Measurements from ENCODE around the gene OSBPL1A.

The OSBPL1A gene

DNA sequence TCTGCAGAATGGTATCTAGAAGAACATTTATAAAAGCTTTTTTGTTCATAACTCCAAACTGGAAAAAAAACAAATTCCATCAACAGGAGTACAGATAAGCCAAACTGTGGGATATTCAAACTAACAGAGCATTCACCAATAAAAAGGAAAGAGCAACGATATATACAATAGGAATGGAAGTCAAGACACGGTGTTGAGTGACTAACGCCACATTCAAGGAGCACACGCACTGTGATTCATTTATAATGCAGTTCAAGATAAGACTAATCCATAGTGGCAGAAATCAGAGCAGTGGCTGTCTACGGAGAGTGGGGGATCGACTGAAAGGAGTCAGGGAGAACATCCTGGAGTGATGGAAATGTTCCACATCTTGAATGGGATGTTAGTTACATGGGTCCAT is 188.1 kb downstream of the OSBPL1A start:
- no peak for DNase-seq

DNA sequence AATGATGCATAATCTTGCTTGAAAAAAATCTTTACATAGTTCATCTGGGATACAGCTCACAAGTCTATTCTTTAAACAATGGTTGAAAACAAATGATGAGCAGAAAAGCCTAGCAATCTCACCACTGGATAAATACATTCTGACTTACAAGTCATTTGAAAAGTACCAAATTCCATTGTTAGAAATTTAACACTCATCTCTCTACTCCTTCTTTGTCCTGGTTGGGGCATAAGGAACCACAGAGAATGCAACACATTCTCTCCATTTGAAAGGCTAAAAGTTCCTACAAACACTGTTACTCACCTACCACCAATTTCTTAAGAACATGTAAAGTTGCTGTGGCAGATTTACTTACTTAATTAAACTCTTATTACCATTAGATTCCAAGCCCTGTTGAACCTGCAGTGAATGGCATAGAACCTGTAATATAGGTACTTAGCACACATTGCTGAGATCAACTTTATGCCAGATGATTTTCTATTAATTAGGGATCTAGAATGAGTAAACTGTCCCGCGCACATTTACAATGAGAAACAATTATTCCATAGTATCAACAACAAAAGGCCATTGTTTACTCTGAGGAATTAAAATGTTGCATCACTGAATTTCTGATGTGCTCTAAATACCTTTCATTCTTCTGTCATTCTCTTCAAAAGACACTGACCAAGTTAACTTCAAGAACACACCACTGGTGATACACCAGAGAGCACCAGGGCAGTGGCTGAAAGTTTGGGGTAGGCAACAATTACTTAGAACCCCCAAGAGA is 189.2 kb downstream of the OSBPL1A start:
- no peak for DNase-seq

DNA sequence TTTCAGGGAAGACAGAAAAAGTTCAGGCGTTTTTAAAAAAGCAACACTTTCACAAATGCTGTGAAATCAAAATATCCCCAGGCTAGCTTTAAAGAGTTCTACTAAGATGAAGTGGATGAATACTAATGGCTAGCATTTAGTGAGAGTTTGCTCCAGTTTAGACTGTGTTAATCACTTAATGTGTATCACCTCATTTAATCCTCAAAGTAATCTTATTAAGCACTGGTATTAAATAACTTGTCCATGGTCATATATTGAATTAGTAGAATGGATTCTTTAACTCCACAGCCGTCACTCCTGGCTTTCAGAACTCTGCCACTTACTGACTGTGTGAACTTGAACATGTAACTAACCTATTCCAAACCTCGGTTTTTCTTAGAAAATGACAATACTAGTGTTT is 192.7 kb downstream of the OSBPL1A start:
- DNase-seq, result no peak

DNA sequence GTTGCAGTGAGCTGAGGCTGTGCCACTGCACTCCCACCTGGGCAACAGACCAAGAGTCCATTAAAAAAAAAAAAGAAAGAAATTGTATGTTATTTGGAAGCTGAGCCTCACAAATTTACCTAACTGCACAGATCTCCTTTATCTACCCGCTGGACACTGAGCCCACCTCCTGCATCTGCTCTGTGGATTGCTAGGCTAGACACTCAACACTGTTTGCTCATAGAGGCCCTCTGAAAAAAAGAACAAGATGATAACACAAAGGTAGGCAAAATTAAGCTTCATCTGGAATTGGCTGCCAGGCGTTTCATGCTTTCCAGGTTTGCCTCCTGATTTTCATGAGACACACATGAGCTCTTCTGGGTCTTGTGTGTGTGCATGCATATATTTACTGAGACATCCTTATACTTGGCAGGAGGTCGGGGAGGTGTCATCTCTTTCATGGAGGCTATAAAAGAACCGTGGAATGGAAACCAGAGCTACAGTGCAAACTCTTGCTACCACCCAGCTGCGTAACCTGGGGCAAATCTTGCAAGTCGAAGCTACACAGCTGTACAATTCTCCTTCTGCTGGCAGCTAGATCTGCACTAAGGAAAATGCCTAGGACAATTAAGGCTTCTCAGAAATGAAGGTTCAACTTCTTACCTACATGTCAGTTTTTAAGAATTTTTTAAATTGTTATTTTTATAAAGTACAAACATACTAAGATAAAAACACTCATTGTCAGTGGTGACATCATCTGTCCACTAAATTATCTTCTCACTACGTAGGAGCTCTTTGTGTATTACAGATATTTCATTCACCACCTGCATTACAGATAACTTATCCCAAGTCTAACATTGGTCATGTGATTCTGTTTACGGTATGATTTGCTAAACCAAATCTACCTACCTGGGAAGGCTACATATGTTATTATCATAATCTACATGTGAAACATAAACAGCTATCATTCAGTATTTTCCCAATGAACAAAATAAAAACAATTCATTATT is 195.6 kb downstream of the OSBPL1A start:
- DNase-seq, result no peak

DNA sequence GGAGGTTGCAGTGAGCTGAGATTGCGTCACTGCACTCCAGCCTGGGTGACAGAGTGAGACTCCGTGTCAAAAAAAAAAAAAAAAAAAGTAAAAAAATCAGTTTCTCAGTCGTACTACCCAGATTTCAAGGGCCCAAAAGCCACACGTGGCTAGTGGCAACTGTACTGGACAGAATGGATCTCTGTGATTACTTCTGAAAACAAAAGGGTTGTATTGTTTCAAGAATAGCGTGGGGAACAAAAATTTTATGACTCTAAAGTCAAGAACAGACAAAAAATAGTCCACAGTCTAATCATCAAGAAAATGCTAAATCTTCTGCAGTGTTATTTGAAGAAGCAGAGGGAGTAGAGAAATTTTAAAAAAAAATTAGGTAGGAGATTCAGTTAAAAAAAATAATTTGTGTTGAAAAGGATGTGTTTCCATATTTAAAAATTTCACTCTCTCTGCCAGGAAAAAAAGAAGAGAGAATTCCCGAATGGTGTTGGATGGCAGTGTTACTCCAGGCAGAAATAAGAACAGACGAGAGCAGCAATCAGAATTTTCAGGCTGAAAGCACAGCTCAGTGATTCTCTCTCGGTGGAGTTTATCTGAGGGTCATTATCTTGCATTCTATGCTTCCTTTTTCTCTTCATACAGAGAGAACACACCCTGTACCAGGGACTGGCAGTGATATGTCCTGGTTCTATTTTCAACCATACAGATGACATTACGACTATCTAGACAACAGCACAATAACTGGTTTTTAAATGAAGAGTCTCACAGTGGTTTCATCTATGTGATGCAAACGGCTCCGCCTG is 196.9 kb downstream of the OSBPL1A start:
- DNase-seq, result no peak

DNA sequence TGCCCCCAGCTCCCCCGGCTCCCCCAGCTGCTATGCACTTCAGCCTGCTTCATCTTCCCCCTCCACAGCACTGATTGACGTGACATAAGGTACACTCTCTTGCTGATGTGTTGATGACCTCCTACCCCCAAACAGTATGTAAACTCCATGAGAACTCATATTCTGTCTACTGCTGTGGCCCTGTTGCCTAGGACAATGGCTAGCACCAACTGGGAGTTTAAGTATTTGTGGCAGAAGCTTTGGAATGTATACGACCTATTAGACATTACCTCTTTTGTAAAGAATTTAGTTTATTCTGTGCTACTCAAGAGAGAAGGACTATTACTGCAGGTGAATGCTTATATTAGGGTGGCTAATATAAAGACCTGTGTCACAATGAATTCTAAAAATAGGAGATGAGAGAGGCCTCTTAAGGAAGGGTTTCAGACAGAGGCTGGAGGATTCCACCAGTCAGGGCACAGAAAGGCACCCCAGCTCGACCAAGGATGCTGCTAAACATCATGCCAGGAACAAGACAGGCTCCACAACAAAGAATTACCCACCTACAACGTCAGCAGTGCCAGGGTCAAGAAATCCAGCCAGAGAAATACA is 198.2 kb downstream of the OSBPL1A start:
- DNase-seq, result no peak

DNA sequence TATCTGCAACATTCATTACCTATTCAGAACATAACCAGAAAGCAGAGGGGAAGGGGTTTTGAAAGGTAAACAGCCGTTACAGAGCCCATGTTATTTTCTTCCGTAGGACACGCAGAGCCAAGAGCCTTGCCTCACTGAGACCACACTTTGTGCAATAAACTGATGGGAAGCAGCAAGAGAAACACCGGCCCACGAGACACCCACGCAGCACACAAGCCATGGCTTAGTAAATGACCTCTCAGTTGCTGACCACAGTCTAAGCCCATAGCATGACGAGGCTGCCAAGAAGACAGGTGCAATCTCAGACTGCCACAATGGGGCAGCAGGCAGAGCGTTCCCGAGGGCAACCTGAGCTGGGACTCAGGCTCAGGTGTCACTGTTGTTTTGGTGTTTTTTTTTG is 199.2 kb downstream of the OSBPL1A start:
- DNase-seq, result no peak

DNA sequence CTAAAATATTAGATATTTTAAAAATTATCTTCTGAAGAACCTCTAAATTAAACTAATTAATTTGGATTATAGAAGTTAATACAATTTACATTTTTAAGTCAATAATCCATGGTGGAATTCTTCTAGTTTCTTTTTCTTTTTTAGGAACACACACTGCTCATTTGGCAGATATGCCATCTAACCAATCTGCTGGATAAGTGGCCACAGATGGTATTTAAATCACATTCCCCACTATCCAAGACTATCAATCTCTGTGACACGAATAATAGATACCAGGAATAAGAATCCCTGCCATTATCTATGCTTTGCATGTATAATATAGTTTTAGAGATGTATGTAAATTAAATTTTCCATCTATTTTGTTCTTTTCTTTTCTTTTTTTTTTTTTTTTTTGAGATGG is 200.2 kb downstream of the OSBPL1A start:
- no peak for DNase-seq

DNA sequence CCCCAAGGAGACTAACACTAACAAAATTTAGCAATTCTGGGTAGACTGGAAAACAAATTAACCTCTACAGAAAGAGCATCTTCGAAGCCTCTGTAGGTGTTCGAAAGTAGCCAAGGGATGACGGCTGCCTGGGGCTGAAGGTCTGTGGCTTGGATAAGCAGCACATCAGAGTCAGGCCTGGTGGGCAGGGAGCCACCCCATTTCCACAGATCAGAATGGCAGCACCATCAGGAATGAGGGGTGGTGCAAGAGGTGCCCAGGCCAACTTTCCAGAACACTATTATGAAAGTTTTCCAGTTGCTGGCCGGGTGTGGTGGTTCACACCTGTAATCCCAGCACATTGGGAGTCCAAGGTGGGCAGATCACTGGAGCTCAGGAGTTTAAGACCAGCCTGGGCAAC is 200.9 kb downstream of the OSBPL1A start:
- no peak for DNase-seq

DNA sequence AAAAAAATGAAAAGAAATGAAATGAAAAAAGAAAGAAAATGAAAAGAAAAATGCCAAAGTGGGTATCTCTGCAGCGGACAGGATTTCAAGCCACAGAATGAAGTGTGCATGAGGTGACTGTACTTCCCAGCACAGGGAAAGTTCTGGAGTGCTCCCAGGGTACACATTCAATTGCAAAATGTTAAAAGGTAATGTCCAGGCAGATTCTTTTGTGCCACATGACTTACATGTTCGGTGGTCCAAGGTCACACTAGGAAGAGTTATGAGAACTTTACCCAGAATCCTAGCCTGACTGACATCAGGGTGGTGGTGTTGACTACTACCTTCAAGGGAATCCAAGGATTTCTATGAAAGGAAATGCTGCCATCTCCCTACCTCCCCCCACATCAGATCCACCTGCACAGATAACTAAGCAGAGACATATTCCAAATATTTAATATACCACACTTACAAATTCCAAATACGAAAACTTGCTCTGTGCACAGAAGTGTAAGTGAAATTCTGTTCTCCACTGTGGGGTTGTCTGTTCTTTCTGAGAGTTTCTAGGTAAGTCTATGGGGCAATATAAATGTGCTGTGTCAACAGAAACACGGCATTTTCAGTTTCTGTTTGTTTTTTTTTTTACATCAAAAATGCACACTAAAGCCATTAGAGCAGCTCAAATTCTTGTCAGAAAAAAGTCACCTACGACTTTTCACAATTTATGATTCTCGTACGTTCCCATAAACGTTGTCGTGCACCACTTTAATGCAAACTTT is 202.1 kb downstream of the OSBPL1A start:
- no peak for DNase-seq

DNA sequence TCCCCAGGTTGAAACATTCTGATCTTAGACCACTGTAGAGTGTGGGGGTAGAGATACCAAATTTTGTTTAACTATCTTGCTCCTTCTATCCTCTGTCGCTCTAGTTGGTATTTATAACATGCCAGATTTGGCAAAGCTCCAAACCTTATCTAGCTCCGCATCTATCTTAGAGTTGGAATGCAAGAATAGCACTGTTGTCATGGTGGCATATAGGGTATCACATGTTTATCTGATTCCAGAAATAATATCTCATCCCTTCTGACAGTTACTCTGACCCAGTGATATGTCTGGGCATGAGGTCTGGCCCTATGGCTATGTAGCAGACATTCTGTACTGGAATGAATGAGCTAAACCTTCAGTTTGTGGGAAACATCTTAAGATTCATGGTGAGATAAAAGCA is 207.0 kb downstream of the OSBPL1A start:
- DNase-seq, result no peak

DNA sequence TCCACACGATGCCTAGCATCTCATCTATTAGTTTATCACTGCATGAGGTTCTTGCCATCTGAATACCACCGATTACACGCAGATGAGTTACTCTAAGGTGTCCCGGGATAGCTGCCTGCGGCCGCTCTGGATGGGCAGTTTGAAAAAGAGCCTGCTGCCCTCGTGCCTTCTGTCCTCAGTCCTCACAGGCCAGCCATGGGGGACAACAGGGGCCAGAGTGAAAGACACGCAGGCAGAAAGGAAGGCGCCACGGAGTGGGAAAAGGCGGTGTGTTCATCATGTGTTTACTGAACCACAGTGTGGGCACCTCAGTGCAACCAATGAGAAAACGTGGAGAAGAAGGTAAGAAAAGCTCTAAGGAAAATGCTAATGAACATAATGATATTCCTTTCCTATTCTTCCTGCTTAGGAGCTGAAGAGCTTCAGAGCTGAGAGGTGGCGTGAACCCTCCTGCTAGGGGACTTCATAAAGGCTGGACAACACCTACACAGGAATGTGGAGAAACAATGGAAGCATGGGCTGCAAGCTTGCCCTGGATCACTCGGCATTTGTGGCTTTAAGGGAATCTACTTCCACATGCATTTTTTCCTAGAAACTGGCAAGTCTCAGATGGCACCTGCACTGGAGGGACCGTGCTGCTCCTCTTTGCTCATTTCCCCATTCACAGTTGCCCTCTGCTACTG is 207.8 kb downstream of the OSBPL1A start:
- DNase-seq, result no peak

DNA sequence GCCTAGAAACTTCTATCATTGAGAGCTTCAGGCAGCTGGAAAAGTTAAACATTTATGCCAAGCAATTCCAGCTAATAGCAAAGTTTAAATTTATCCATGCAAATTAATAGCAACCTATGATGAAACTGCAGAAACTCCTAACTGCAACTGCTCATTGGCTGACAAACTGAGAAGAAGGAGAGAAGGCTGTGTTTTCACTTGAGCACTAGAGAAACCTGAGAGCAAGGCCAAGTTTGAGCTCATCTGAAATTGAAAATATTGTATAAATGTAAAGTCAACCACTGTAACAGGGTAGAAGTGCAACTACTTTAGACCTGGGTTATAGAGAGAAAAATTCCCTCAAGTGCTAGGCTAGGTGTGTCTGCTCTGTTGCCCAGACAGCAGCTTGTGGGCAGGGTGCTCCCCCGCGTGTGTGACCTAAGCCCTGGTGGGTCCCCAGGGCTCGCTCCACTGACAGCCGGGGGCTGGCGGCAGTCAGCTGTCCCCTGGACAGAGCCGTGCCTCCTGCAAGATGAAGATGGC is 208.6 kb downstream of the OSBPL1A start:
- no peak for DNase-seq

DNA sequence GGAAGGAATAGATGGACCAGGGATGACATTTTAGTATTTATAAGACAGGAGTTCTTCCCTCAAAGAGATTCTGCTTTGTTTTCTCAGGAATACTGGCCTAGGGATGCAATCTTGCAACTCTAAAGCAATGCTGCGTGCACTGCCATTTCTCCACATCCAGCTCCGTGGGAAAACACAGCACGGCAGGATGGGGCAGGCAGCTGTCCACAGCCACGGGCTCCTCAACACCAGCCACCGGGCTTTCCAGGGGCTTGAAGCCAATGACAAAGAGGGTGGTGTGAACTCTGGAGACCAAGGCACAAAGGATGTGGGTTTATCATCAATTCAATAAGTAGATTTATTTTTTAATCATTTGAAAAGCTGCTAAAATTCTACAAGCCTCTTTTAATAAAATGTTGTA is 209.5 kb downstream of the OSBPL1A start:
- DNase-seq, result no peak

DNA sequence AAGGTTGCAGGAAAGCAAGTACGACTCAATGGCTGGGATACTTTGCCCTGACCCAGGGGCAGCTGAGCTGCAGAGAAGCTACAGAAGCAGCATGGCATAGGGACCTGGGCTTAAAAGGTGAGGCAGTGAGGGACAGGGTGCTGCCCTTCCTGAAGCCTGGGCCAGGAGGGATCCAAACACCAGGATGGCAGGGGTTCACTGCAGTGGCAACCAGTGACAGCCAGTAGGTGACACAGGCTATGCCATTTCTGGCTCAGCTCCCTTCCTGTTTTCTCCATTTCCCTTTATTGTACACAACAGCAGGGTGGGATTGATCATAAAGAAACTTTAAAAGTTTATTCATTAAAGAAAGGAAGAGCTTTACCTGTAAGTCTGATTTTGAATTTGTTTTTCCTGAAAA is 209.9 kb downstream of the OSBPL1A start:
- DNase-seq, result no peak

DNA sequence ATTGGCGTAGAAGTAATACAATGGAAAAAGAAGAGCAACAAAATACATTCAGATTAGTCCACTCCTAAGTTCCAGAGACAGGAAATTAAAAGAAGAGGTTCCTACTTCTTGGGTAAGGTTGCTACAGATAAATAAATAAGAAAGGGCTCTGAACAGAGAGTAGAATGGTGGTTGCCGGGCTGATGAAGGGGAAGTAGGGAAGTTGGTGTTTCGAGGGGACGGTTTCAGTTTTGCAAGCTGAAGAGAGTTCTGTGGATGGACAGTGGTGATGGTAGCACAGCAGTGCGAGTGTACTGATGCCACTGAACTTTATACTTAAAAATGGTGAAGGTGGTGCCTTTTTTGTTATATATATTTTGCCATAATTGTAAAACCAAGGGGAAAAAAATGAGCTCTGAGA is 210.6 kb downstream of the OSBPL1A start:
- no peak for DNase-seq

DNA sequence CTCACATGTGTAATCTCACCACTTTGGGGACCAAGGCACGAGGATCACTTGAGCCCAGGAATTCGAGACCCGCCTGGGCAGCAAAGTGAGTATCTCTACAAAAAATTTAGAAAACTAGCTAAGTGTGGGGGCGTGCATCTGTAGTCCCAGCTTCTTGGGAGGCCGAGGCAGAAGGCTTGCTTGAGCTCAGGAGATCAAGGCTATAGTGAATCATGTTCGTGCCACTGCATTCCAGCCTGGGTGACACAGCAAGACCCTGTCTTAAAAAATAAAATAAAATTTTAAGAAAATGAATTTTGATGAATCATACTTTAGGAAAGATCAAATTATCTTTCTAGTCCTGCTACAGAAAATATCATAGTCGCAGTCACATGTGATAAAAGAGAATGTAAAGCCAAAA is 211.8 kb downstream of the OSBPL1A start:
- DNase-seq, result no peak

DNA sequence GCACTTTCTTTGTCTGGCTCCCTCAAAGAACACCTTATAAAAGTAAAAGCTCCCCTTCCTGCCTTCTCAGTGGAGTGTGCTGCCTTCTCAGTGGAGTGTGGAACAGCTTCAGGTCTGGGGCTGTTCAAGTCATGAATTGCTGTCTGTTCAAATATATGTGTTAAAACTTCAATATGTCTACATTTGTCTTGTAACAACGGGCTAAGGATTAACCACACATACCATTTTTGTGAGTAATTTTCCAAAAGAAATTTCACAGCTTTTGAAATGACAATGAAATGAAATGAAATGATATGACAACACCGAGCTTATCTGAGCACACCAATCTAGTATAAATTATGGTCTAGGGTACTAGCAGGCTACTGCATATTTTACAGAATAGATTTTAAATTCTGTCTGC is 215.8 kb downstream of the OSBPL1A start:
- DNase-seq, result no peak

DNA sequence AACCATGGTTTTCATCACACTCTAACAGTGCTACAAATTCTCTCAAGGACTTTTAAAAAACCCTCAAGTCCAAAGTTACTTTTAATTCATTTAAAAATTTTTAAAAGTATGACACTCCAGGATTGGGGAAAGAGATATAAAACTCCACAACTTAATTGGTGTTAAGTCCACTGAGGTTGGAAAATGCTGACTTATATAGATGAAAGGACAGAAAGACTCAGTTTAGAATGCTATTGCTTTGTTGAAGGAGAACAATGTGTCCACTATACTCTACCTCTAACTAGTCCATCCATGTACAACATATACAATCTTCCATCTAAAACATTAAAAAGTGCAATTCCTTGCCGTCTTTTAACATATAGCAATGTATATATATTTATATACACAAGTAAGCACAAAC is 217.6 kb downstream of the OSBPL1A start:
- DNase-seq, result no peak

DNA sequence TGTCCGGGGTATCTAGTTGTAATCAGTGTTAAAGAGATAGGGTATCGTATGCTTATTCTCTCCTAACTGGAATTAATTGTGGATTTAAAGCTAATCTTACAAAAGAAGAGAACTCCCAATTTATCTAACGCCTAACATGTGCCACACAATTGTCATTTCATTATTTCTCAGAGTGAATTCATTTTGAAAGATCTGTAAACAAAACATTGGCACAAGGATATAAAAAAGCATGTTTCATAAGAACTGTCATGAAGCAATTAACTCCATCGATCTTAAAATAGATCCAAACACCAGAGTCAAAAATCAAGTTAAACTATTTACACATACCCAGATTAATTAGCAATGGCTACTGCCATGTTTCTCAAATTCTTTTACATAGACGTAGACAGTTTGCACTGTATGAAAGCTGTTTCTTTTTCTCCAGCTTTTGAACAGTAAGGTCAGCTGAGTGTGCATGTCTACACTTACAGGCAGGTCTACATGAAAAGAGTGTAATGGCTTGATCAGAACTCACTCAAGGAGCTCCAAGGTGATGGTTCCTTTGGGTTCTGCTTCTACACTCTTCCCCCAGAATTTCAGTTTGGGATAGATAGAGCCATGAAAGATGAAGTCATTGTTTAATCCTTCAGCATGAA is 220.0 kb downstream of the OSBPL1A start:
- DNase-seq, result no peak

Data from activated CD4-positive, alpha-beta T cell treated with anti-CD3 and anti-CD28 coated beads for 1 hour (primary cell).